C4-2B (cell line): Measurements from ENCODE around the gene ZFAND3.

Experiments
- H3K27ac ChIP-seq: fragments of 450-650 bp; 2 replicates; pipeline ENCODE4 v1.5.1; 2017
- ZFX ChIP-seq: fragments of 450-650 bp; IDR thresholded peaks from 2 replicates; pipeline ENCODE4 v1.6.1; 2017
- TF ChIP-seq, protein P1 (sequence below): fragments of 450-650 bp; conservative IDR thresholded peaks from 2 replicates; pipeline ENCODE4 v1.5.1; 2017; ENCODE audit warnings: mild to moderate bottlenecking

ZFAND3 gene, protein sequence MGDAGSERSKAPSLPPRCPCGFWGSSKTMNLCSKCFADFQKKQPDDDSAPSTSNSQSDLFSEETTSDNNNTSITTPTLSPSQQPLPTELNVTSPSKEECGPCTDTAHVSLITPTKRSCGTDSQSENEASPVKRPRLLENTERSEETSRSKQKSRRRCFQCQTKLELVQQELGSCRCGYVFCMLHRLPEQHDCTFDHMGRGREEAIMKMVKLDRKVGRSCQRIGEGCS

DNA sequence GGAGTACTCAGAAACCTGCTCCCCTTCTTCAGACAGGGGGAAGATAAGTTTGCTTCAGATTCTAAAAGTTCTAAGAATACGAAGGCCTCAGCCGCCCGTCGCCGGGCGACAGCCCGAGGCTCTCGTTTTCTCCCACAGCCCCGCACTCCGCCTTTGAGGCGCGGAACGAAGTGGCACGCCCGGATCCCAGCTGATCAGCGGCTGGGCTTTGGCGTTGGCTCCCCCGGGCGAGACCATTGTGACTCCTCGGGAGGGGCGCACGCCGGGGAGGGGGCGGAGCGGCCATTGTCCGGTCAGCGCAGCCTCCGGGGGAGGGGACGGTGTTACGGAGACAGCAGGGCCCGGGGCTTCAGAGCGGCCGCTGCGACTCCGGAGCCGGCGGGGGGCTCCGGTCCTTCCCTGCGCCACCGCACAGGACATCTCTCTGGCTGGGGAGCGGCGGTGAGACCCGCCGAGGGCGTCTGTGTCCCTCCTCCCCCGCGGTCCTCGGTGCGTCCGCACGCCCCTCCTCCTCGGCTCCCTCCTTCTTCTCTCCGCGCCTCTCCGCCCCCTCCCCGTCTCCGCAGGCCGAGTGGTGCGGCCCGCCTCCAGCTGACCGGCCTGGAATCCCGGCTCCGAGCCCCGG is at the start of gene ZFAND3:
Gene ZFAND3, plus strand, starts transcription at position 551 of the 625 bp plus-strand sequence. CDS start 219 bp downstream, outside the sequence.
- TF ChIP-seq, protein P1, sequence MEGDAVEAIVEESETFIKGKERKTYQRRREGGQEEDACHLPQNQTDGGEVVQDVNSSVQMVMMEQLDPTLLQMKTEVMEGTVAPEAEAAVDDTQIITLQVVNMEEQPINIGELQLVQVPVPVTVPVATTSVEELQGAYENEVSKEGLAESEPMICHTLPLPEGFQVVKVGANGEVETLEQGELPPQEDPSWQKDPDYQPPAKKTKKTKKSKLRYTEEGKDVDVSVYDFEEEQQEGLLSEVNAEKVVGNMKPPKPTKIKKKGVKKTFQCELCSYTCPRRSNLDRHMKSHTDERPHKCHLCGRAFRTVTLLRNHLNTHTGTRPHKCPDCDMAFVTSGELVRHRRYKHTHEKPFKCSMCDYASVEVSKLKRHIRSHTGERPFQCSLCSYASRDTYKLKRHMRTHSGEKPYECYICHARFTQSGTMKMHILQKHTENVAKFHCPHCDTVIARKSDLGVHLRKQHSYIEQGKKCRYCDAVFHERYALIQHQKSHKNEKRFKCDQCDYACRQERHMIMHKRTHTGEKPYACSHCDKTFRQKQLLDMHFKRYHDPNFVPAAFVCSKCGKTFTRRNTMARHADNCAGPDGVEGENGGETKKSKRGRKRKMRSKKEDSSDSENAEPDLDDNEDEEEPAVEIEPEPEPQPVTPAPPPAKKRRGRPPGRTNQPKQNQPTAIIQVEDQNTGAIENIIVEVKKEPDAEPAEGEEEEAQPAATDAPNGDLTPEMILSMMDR, result no peak
- TF ChIP-seq ZFX, result no peak

GRCh38 chr6:37774028-37774680 is 45.4 kb upstream of the ZFAND3 start:
- TF ChIP-seq, protein P1, result no peak
- TF ChIP-seq ZFX, result no peak
- no peak overlapping the region for H3K27ac ChIP-seq

More for the DNA sequence above, at the start of gene ZFAND3:
- H3K27ac ChIP-seq, result peak within 1 kb of the TSS; percentile 93

DNA sequence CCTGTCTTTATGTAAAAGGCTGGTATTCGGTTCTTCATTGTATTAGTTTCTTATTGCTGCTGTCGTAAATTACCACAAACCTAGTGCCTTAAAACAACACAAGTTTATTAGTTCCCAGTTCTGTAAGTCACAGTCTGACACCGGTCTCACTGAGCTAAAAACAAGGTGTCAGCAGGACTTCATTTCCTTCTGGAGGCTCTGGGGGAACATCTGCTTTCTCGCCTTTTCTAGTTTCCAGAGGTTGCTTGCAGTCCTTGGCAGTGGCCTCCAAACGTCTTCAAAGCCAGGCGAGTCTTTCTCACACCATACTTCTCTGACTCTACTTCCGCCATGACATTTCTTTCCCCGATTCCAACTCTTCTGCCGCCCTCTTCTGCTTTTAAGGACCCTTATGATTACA is 43.0 kb upstream of the ZFAND3 start:
- TF ChIP-seq, protein P1, result no peak
- TF ChIP-seq ZFX, result no peak
- H3K27ac ChIP-seq, result no peak overlapping the region

DNA sequence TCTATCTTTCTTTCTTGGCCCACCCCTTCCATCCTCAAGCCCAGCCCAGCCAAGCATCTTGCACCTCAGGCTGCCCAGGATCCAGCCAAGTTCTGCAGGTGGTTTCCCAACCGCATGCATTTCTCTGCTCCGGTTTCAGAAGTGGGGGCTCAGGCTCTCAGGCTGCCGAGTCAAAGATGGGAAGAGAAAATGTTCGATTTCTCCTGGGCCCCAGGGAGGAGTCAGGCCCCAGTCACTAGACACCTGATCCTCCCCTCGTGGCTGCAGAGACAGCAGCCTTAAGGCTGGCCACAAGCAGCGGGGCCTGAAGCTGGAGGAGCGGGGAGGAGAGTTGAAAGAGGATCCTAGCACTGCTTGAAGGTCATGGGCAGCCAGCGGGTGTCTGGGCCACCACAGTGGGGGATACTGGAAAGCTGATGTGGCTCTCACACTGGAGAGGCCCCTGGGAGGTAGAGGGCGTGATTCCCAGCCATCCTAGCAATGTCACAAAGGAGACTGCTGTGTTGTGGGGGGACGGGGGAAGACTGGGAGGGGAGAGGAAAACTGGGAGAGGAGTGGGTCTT is 42.2 kb upstream of the ZFAND3 start:
- TF ChIP-seq, protein P1, result no peak
- TF ChIP-seq ZFX, result no peak
- no peak overlapping the region for H3K27ac ChIP-seq

DNA sequence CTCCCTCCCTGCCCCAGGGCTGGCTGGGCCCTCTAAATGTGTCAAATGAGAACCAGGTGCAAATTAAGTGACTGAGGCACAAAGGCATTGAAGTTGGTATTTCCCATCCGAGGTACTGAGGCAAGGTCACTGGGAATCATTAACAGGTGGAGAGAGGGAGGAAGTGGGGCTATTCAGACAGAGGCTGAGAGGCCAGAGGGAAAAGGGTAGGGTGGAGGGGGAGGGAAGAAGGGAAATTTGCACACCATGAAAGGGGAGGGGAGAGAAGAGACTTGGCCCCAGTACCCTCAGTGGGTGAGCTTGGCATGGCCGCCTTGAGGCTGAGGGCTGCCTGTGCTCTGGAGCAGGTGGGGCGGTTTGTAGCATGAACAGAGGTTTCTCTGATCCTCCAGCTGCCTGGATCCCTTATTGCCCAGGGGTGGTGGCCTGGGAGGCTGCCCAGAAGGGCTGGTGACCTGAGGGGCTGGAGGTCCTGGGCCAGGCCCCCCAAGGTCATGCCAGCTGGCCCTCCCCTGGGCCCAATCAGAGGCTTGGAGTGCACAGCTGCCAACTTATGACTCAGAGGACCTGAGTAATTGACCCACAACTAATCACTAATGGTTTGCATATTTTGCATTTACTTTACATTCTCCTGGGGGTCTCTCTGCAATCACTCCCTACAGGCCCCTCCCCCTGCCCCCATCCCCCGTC is 40.3 kb upstream of the ZFAND3 start:
- no peak overlapping the region for H3K27ac ChIP-seq
- TF ChIP-seq ZFX, result no peak
- TF ChIP-seq, protein P1, result no peak

DNA sequence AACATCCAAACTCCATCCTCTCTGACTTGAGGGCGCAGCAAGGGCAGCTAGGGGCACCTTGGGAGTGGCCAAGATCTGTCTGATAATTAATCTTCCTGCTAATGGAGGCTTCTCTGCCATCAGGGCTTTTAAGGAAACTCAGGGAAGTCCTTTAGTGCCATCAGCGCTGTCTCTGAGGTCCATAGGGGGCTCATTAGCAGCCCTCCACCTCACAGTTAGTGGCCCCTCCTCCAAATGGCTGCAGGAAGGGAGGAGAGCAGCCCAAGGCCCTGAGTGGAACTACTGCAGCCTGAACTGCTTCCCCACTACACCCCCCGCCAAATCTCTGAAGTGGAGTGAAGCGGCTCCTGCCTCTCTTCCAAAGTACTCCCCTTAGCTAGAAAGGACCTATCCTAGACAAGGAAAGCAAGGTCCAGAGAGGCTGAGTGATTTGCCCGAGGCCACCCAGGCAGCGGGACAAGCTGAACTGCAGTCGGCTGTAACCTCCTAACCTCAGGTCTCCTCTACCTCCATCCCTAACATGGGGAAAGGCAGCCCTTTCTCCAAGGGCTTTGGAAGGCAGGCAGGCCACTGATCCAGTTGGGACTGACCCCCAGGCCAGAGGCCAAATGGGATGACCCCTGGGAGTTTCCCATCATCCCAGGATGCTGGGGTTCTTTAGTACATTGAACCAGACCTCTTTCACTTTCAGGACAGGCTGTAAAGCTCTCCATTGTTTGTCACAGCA is 39.5 kb upstream of the ZFAND3 start:
- no peak for TF ChIP-seq ZFX
- TF ChIP-seq, protein P1, result no peak
- H3K27ac ChIP-seq, result no peak overlapping the region
